Ishikawa (cell line): ENCODE data around the gene CRYM.

ENCODE experiments used
- NFIC ChIP-seq: IDR thresholded peaks from 2 replicates; pipeline ENCODE4 v1.6.1; 2012
- YY1 ChIP-seq: IDR thresholded peaks from 2 replicates; pipeline ENCODE4 v1.6.1; 2012; ENCODE audit warnings: low read depth

GRCh38 chr16:21268236-21268635 lies 9.9 kb downstream of the CRYM start:
- no peak for TF ChIP-seq NFIC
- TF ChIP-seq YY1: no peak
